Aorta (tissue), 5 donors: ENCODE measurements around the gene FEZF2. TPM values are rescaled to one million over a fixed set of nuclear protein-coding genes. Genes with fewer than 3 reads are reported as not detected.

Experiments
- ATAC-seq: fragments of 200-7000 bp; cut with Tn5 transposase; one replicate; pipeline ENCODE4 v1.9.1; 2022; ENCODE audit warnings: moderate library complexity; ENCODE audit not compliant: low FRiP score
- DNase-seq, 2 donors: peaks; one replicate each; pipeline ENCODE4 v3.0.0-alpha.2; 2020
- H3K27ac ChIP-seq, 2 donors: one replicate each; pipeline ENCODE4 v1.5.1; 2013; ENCODE audit warnings: low read length in 2 of 2, mild to moderate bottlenecking in 2 of 2, moderate library complexity in 2 of 2, control low read depth in 1 of 2, inconsistent platforms in 1 of 2, low read depth in 1 of 2
- H3K27me3 ChIP-seq, 2 donors: one replicate each; pipeline ENCODE4 v1.6.1; 2013; ENCODE audit warnings: control low read depth in 1 of 2, low read length in 1 of 2, mild to moderate bottlenecking in 1 of 2, moderate library complexity in 1 of 2; ENCODE audit not compliant: insufficient read depth in 2 of 2, control insufficient read depth in 1 of 2
- H3K36me3 ChIP-seq, 2 donors: one replicate each; pipeline ENCODE4 v1.6.1; 2013; ENCODE audit warnings: control low read depth in 1 of 2, low read length in 1 of 2, mild to moderate bottlenecking in 1 of 2; ENCODE audit not compliant: insufficient read depth in 2 of 2, control insufficient read depth in 1 of 2
- H3K4me1 ChIP-seq, 2 donors: one replicate each; pipeline ENCODE4 v1.6.1; 2013; ENCODE audit warnings: low read length in 2 of 2, control low read depth in 1 of 2, mild to moderate bottlenecking in 1 of 2, moderate library complexity in 1 of 2; ENCODE audit not compliant: insufficient read depth in 2 of 2, control insufficient read depth in 1 of 2
- H3K4me3 ChIP-seq, 2 donors: one replicate each; pipeline ENCODE4 v1.5.1; 2013; ENCODE audit warnings: low read length in 2 of 2, control low read depth in 1 of 2, mild to moderate bottlenecking in 1 of 2
- H3K9me3 ChIP-seq: one replicate; pipeline ENCODE4 v1.6.1; 2013; ENCODE audit warnings: mild to moderate bottlenecking, low read length; ENCODE audit not compliant: control insufficient read depth
- WGBS, 2 donors: extraction: QIAGEN DNeasy Blood & Tissue Kit; methylation state at CpG; one replicate each; pipeline ENCODE4 v1.1.7; 2013; 5-methylcytosine and 5-hydroxymethylcytosine counted together
- intact Hi-C, 2 donors: fragments of 100-400 bp; cut with DNase I; formaldehyde crosslinking; loops; one replicate each; pipeline versions ENCODE4 v1.14.2 to v1.15.0; 2022
- polyA plus RNA-seq, 2 donors: library from polyadenylated mRNA; stranded (reverse); fragments of 200-250 nt; gene quantifications; one replicate each; pipeline ENCODE4 v1.2.3, GENCODE V29; 2013
- total RNA-seq, 2 donors: library from RNA; stranded (reverse); fragmentation: NEBNext Ultra II Directional; extraction: Animal tissue kit (Norgen Biotek cat#: 25700); gene quantifications; one replicate each; pipeline ENCODE4 v1.2.1, GENCODE V29; 2021
- donor health status: healthy with polysubstance abuse.
- donor health status: Bipolar disorder and iron deficiency.
- donor health status: DM: no; HTN: no; CAD: no.
- donor health status: DM: no; HTN: no; CAD: no.
- donor health status: DM: yes; HTN: yes; CAD: no.

FEZF2 gene
- total and polyA plus RNA-seq, 4 donors: not detected

GRCh38 chr3:62375655-62376453 lies 2.5 kb upstream of the FEZF2 start:
- ATAC-seq (no peak), DNase-seq (no peak)
- H3K27me3 ChIP-seq: no peaks in the 10 kb centered on the region
- no peaks in the 10 kb centered on the region for H3K4me1 ChIP-seq
- H3K4me3 ChIP-seq: no peak overlapping the region
- WGBS, 2 donors: 34 to 39% methylated on average over 14 of the region's 14 CpGs
- H3K9me3 ChIP-seq: no peaks in the 10 kb centered on the region
- no peaks in the 10 kb centered on the region for H3K36me3 ChIP-seq
- H3K27ac ChIP-seq: no peak overlapping the region
- intact Hi-C loops: no loop called here

- H3K4me1 ChIP-seq: no peaks in the 10 kb centered on the region
- 3 to 7% methylated on average over 30 of the region's 30 CpGs for WGBS, 2 donors
- H3K27me3 ChIP-seq: no peaks in the 10 kb centered on the region
- H3K4me3 ChIP-seq: peak overlapping the region in 1 of 2 donors; percentile 42
- no peak for ATAC-seq
- intact Hi-C loops: no loop called here
- H3K9me3 ChIP-seq: no peaks in the 10 kb centered on the region
- no peaks in the 10 kb centered on the region for H3K36me3 ChIP-seq
- H3K27ac ChIP-seq: no peak overlapping the region
- no peak for DNase-seq
These were observed 1.2 kb upstream of the FEZF2 start for GRCh38 chr3:62374341-62375218.

GRCh38 chr3:62373714-62374333 lies 474 bp upstream of the FEZF2 start:
- Histone ChIP-seq H3K4me3 (peak overlapping the region in 1 of 2 donors; percentile 42), H3K4me1 (peaks cover 0 to 3% of the 10 kb centered on the region in 2 donors)

GRCh38 chr3:62372621-62373041 lies 719 bp downstream of the FEZF2 start:
- no peaks in the 10 kb centered on the region for H3K9me3 ChIP-seq
- 1 to 2% methylated on average over 29 to 30 of the region's 30 CpGs for WGBS, 2 donors
- H3K4me1 ChIP-seq: peaks cover 0 to 3% of the 10 kb centered on the region in 2 donors
- no peak for ATAC-seq
- peak in 1 of 2 donors; percentile 70 for DNase-seq
- H3K27ac ChIP-seq: no peak overlapping the region
- intact Hi-C loops: no loop called here
- peaks cover 0 to 3% of the 10 kb centered on the region in 2 donors for H3K27me3 ChIP-seq
- no peaks in the 10 kb centered on the region for H3K36me3 ChIP-seq
- peak overlapping the region in 1 of 2 donors; percentile 27 for H3K4me3 ChIP-seq

More at GRCh38 chr3:62373714-62374333, 474 bp upstream of the FEZF2 start:
- no peaks in the 10 kb centered on the region for H3K9me3 ChIP-seq
- H3K27me3 ChIP-seq: peaks cover 0 to 3% of the 10 kb centered on the region in 2 donors
- WGBS, 2 donors: 4 to 6% methylated on average over 46 to 47 of the region's 47 CpGs
- intact Hi-C loops: no loop called here
- ATAC-seq (no peak), DNase-seq (no peak)
- H3K36me3 ChIP-seq: no peaks in the 10 kb centered on the region
- no peak overlapping the region for H3K27ac ChIP-seq

GRCh38 chr3:62371720-62372591 lies 1.4 kb downstream of the FEZF2 start:
- no peaks in the 10 kb centered on the region for H3K9me3 ChIP-seq
- H3K4me3 ChIP-seq: peak overlapping the region in 1 of 2 donors; percentile 27
- intact Hi-C loops: no loop called here
- peak in 1 of 2 donors; percentile 73 for DNase-seq
- H3K27ac ChIP-seq: no peak overlapping the region
- WGBS, 2 donors: 1 to 3% methylated on average over 47 to 66 of the region's 66 CpGs
- H3K27me3 ChIP-seq: peaks cover 0 to 3% of the 10 kb centered on the region in 2 donors
- H3K4me1 ChIP-seq: peaks cover 0 to 3% of the 10 kb centered on the region in 2 donors
- no peaks in the 10 kb centered on the region for H3K36me3 ChIP-seq
- ATAC-seq: no peak

GRCh38 chr3:62370858-62371719 lies 2.3 kb downstream of the FEZF2 start:
- no peak for ATAC-seq
- Histone ChIP-seq H3K36me3 (no peaks in the 10 kb centered on the region), H3K4me3 (no peak overlapping the region), H3K4me1 (peaks cover 0 to 3% of the 10 kb centered on the region in 2 donors), H3K27ac (no peak overlapping the region), H3K9me3 (no peaks in the 10 kb centered on the region), H3K27me3 (peaks cover 0 to 3% of the 10 kb centered on the region in 2 donors)
- intact Hi-C loops: no loop called here
- WGBS, 2 donors: 11 to 12% methylated on average over 49 of the region's 49 CpGs
- DNase-seq: peak in 1 of 2 donors; percentile 71

GRCh38 chr3:62370112-62370857 lies 3.1 kb downstream of the FEZF2 start:
- WGBS, 2 donors: 4 to 8% methylated on average over 46 of the region's 46 CpGs
- no peak overlapping the region for H3K4me3 ChIP-seq
- peaks cover 0 to 3% of the 10 kb centered on the region in 2 donors for H3K4me1 ChIP-seq
- H3K9me3 ChIP-seq: no peaks in the 10 kb centered on the region
- intact Hi-C loops: no loop called here
- H3K27me3 ChIP-seq: peaks cover 0 to 3% of the 10 kb centered on the region in 2 donors
- H3K36me3 ChIP-seq: no peaks in the 10 kb centered on the region
- DNase-seq (no peak), ATAC-seq (no peak)
- H3K27ac ChIP-seq: no peak overlapping the region
